GM18526 (cell line): ENCODE measurements around the gene IFT74.

Experiments
- POLR2A ChIP-seq: IDR thresholded peaks from 3 replicates; pipeline ENCODE4 v1.6.1; 2011; ENCODE audit not compliant: insufficient read length; ENCODE audit errors: extremely low read depth

IFT74 gene

GRCh38 chr9:26951794-26952193 is 4.4 kb upstream of the IFT74 start:
- no peak for TF ChIP-seq POLR2A

GRCh38 chr9:26954050-26954508 is 2.1 kb upstream of the IFT74 start:
- TF ChIP-seq POLR2A, result no peak

GRCh38 chr9:26955222-26955903 is 849 bp upstream of the IFT74 start:
- TF ChIP-seq POLR2A, result no peak

- no peak for TF ChIP-seq POLR2A
These were observed 635 bp downstream of the IFT74 start for GRCh38 chr9:26956860-26957233.

GRCh38 chr9:26971721-26972120 is 15.5 kb downstream of the IFT74 start:
- TF ChIP-seq POLR2A, result no peak

GRCh38 chr9:26973989-26974388 is 17.8 kb downstream of the IFT74 start:
- no peak for TF ChIP-seq POLR2A

GRCh38 chr9:26974927-26975326 is 18.7 kb downstream of the IFT74 start:
- TF ChIP-seq POLR2A, result no peak

GRCh38 chr9:26975728-26976707 is 19.8 kb downstream of the IFT74 start:
- no peak for TF ChIP-seq POLR2A

- TF ChIP-seq POLR2A, result no peak
These were observed 27.1 kb downstream of the IFT74 start for GRCh38 chr9:26983340-26983739.

- TF ChIP-seq POLR2A, result no peak
These were observed 39.6 kb downstream of the IFT74 start for GRCh38 chr9:26995810-26996209.

GRCh38 chr9:27003426-27004077 is 47.3 kb downstream of the IFT74 start:
- no peak for TF ChIP-seq POLR2A

GRCh38 chr9:27005491-27005890 is 49.3 kb downstream of the IFT74 start, which contains the start of gene LRRC19:
LRRC19 (minus strand) TSS chr9:27005672; CDS start chr9:26999694, 5,978 bp downstream.
- no peak for TF ChIP-seq POLR2A

GRCh38 chr9:27019589-27019988 is 63.4 kb downstream of the IFT74 start:
- no peak for TF ChIP-seq POLR2A

GRCh38 chr9:27022920-27023319 is 66.7 kb downstream of the IFT74 start:
- no peak for TF ChIP-seq POLR2A

GRCh38 chr9:27029186-27029585 is 73.0 kb downstream of the IFT74 start:
- TF ChIP-seq POLR2A, result no peak
